Measurements from ENCODE around the gene SRSF1. TPM values are rescaled to one million over a fixed set of nuclear protein-coding genes. Genes with fewer than 3 reads are reported as not detected.
"Not testable (repeated sequence)": the region's sequence is repeated elsewhere in the genome, so short reads cannot be mapped to it uniquely, and the experiment has no call there.

SRSF1 gene
- total and polyA plus RNA-seq, 7 donors = 61.2 to 141 (median 98.8) TPM

DNA sequence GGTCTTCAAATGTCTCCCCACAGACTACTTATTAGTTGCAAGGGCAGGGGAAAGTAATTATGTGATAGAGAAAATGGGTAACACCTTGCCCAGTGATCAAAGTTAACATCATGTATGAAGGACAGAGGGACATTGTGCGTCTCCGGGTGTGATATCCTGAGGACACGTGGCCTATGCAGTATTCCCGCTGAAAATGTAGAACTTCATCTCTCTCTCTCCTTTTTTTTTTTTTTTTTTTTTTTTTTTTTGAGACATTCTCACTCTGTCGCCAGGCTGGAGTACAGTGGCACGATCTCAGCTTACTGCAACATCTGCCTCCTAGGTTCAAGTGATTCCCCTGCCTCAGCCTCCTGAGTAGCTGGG, 43.9 kb downstream of the SRSF1 start:
- Histone ChIP-seq H3K4me3 (no peak overlapping the region), H3K27me3 (ENCODE audit: insufficient read depth in 3 of 3, low read length in 2 of 3) (no peaks in the 10 kb centered on the region), H3K27ac (no peak overlapping the region), H3K9me3 (no peaks in the 10 kb centered on the region), H3K36me3 (ENCODE audit: insufficient read depth in 1 of 2, low read depth in 1 of 2) (no peaks in the 10 kb centered on the region), H3K4me1 (peaks cover 10% of the 10 kb centered on the region)
- 88 to 95% (median 92%) methylated on average over 6 of the region's 6 CpGs for WGBS, 3 donors
- TF ChIP-seq, protein P1, sequence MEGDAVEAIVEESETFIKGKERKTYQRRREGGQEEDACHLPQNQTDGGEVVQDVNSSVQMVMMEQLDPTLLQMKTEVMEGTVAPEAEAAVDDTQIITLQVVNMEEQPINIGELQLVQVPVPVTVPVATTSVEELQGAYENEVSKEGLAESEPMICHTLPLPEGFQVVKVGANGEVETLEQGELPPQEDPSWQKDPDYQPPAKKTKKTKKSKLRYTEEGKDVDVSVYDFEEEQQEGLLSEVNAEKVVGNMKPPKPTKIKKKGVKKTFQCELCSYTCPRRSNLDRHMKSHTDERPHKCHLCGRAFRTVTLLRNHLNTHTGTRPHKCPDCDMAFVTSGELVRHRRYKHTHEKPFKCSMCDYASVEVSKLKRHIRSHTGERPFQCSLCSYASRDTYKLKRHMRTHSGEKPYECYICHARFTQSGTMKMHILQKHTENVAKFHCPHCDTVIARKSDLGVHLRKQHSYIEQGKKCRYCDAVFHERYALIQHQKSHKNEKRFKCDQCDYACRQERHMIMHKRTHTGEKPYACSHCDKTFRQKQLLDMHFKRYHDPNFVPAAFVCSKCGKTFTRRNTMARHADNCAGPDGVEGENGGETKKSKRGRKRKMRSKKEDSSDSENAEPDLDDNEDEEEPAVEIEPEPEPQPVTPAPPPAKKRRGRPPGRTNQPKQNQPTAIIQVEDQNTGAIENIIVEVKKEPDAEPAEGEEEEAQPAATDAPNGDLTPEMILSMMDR (IDR thresholded peaks at IDR 0.05) = no peak
- ATAC-seq (no peak), DNase-seq (no peak)
- intact Hi-C loops (cut with DNase I) = no loop called here

DNA sequence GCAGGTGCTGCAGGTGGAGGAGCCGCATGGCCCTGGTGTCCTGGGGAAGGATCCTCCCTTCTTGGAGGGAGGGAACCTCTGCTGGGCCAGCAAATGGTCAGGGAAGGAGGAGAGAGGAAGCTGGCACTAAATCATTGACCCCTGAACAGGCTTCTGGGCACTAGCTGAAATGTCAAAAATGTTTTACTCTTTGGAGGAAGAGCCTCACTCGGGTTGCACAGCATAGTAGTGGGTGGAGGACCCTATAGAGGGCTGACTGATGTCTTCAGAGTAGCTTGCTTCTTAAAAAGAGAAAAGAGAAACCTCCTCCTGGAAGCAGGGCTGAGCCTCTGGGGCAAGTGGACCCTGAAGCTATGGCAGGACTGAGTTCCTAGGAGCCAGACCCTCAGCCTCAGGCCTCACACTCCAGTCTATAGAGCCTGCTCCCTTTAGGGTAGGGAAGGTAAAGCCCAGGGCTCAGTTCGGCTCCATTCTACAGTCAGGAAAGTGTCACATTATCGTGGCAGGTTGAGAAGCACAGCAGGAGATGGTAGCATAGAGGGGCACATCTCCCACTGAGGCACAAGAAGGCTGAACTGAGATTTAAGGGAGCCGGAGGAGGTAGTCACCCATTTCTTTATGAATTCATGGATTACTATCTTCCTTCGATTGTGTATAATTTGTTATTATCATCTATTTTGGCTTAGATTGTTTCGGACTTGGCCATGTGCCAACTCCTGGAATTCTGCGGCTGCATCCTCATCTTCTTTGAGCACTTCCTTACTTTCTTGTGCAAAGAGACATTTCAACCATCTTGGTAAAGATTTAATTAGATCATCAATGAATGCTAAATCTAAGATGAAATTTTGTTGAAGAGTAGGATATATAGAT, 44.5 kb downstream of the SRSF1 start:
- TF ChIP-seq, protein P1 (IDR thresholded peaks at IDR 0.05) = no peak
- ATAC-seq = no peak
- WGBS, 3 donors = 67 to 72% (median 67%) methylated on average over 8 of the region's 8 CpGs

DNA sequence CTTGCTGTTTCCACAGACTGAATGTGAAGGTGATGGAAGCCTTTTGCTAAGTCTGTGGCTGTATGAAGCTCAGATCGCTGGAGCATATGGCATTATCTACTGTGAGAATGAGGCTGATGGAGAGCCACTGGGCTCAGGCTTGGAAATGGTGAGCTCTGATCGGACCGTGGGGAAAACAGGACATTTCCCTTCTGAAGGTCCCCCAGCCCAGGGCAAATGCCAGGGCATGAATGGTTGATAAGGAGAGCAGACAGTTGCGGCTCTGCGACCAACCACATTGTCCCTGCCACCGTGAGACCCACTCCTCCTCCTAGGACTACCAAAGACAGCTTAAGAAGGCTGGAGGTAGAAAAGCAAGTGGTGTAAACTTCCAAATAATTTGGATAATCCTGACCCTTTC, 47.1 kb downstream of the SRSF1 start:
- Histone ChIP-seq H3K36me3 (ENCODE audit: insufficient read depth in 1 of 2, low read depth in 1 of 2) (no peaks in the 10 kb centered on the region), H3K9me3 (no peaks in the 10 kb centered on the region), H3K4me1 (peaks cover 18% of the 10 kb centered on the region), H3K27me3 (ENCODE audit: insufficient read depth in 3 of 3, low read length in 2 of 3) (no peaks in the 10 kb centered on the region), H3K27ac (no peak overlapping the region), H3K4me3 (no peak overlapping the region)
- TF ChIP-seq, protein P1 (IDR thresholded peaks at IDR 0.05) = no peak
- intact Hi-C loops (cut with DNase I) = no loop called here
- WGBS, 3 donors = 91 to 95% (median 93%) methylated on average over 6 of the region's 6 CpGs
- DNase-seq (peak in 1 of 2 donors; percentile 5), ATAC-seq (no peak)

More for the DNA sequence above, 44.5 kb downstream of the SRSF1 start:
- intact Hi-C loops (cut with DNase I) = no loop called here
- H3K4me1 ChIP-seq = peaks cover 10% of the 10 kb centered on the region
- peak in 1 of 2 donors; percentile 39 for DNase-seq
- H3K27me3 ChIP-seq (ENCODE audit: insufficient read depth in 3 of 3, low read length in 2 of 3) = no peaks in the 10 kb centered on the region
- H3K36me3 ChIP-seq (ENCODE audit: insufficient read depth in 1 of 2, low read depth in 1 of 2) = no peaks in the 10 kb centered on the region
- no peak overlapping the region for H3K27ac ChIP-seq
- H3K4me3 ChIP-seq = no peak overlapping the region
- H3K9me3 ChIP-seq = no peaks in the 10 kb centered on the region

DNA sequence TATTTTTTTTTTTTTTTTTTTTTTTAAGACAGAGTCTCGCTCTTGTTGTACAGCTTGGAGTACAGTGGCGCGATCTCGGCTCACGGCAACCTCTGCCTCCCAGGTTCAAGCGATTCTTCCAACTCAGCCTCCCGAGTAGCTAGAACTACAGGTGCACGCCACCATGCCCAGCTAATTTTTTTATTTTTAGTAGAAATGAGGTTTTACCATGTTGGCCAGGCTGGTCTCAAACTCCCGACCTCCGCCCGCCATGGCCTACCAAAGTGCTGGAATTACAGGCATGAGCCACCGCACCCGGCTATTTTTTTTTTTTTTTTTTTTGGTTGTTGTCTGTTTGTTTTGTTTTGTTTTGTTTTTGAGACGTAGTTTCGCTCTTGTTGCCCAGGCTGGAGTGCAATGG, 48.7 kb downstream of the SRSF1 start:
- H3K27me3 ChIP-seq (ENCODE audit: insufficient read depth in 3 of 3, low read length in 2 of 3); H3K4me3 ChIP-seq; ATAC-seq; H3K27ac ChIP-seq; H3K36me3 ChIP-seq (ENCODE audit: insufficient read depth in 1 of 2, low read depth in 1 of 2); H3K9me3 ChIP-seq; intact Hi-C loops (cut with DNase I): not testable (repeated sequence)
- H3K4me1 ChIP-seq = peaks cover 29% of the 10 kb centered on the region
- WGBS, 3 donors = 96 to 98% (median 98%) methylated on average over 13 to 15 of the region's 15 CpGs
- peak in 1 of 2 donors; percentile 7 for DNase-seq

DNA sequence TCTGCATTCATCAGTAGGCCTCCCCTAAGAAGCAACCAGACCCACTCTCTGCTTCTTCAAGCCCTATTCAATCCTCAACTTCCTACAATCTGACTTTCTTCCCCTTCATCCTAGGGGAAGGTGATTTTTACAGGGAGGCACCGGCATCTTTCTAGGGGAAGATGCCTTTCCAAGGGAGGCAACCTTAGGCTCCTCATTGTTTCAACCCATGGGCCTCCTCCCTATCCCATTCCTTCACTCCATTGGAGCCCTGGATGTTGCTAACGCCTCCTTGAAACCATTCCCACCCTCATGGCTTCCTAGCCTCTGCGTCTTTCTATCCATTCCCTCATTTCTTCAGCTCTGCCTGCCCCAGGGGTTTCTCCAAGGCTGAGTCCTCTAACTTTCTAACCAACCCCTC, 49.2 kb downstream of the SRSF1 start:
- DNase-seq (no peak), ATAC-seq (no peak)
- H3K4me1 ChIP-seq = peaks cover 32% of the 10 kb centered on the region
- WGBS, 3 donors = 86 to 93% (median 87%) methylated on average over 3 of the region's 3 CpGs
- H3K4me3 ChIP-seq = no peak overlapping the region
- no peaks in the 10 kb centered on the region for H3K27me3 ChIP-seq (ENCODE audit: insufficient read depth in 3 of 3, low read length in 2 of 3)
- H3K27ac ChIP-seq = no peak overlapping the region
- intact Hi-C loops (cut with DNase I) = no loop called here
- H3K36me3 ChIP-seq (ENCODE audit: insufficient read depth in 1 of 2, low read depth in 1 of 2) = no peaks in the 10 kb centered on the region
- TF ChIP-seq, protein P1 (IDR thresholded peaks at IDR 0.05) = no peak
- H3K9me3 ChIP-seq = no peaks in the 10 kb centered on the region
